HS-5 (cell line): ENCODE data around the gene OSTN.
"Not testable (repeated sequence)": the region's sequence is repeated elsewhere in the genome, so short reads cannot be mapped to it uniquely, and the experiment has no call there.

Experiments used
- DNase-seq: peaks from one replicate; pipeline ENCODE4 v3.0.0-alpha.2; 2012; ENCODE audit warnings: low read depth

Gene OSTN

DNA sequence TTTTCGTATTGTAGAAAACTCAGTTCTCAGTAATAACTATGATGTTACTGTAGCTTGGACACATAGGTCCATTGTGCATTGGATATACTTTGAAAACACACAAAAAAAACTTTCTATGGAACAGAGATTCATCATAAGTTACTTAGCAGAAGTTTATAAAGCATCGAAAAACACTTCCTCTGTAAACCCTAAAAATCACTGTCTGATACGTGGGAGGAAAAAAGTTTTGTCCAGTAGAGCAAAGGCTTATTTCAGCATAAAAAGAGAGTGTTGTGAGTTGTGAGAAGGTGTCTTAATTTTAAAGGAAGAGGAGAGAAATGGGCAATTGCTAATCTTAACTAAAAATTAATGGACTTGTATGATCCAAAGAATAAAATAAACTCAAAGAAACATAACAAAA lies 64.8 kb downstream of the OSTN start:
- no peak for DNase-seq

DNA sequence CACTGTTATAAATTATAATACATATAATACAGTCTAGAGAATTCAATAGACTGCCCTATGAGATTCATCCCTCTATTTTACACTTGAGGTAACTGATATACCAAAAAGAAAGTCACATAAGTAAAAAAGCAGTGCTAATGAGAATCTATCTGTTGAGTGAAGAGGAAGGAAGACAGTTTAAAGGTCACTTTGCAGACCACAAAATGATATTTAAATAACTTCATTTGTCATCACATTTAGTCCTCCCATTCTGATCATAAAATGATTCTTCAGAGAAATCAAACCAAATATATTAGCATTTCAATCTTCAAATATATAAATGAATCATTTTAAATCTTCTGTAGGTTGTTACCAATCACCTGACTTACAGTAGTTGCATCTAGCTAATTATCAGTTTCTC lies 69.7 kb downstream of the OSTN start:
- DNase-seq: no peak

DNA sequence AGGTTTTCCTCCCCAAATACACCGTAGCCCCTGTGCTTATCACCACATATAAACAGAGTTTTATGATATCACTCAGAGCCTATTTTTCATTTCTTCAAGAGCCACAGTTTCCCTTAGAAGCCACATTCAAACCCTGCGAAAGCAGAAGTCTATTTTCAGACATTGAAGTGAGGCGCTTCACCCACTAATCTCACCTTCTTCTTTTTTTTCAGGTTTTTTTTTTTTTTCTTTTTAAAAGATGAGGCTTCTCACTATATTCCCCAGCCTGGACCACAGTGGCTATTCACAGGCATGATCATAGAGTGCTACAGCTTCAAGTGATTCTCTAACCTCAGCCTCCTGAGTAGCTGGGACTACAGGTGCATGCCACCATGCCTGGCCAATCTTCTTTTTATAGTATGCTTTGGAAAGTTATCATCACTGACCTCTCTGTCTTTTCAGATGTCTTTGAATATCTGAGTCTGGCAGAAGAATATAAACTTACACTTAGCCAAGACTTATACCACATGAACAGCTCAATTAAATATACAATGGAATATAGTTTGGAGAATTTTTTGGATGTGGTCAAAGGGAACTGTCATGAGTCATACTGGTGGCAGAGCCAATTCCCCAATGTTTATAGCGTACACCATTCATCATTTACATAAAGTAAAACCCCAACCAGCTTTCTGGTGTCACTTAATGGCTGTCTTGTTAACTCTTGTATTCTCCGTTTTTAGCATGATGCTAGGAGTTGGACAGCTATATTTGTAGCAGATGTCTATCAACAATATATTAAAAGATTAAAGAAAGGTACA lies 70.4 kb downstream of the OSTN start:
- no peak for DNase-seq

DNA sequence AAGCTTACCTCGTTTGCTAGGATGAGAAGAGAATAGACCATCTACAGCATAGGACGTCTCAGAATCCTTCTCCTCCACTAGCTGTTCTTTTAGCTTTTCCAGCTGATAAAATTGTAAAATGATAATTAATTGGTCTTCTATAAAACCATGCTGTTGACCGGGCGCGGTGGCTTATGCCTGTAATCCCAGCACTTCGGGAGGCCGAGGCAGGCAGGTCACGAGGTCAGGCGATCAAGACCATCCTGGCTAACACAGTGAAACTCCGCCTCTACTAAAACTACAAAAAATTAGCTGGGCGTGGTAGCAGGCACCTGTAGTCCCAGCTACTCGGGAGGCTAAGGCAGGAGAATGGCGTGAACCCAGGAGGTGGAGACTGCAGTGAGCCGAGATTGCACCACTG lies 76.2 kb downstream of the OSTN start:
- not testable (repeated sequence) for DNase-seq

DNA sequence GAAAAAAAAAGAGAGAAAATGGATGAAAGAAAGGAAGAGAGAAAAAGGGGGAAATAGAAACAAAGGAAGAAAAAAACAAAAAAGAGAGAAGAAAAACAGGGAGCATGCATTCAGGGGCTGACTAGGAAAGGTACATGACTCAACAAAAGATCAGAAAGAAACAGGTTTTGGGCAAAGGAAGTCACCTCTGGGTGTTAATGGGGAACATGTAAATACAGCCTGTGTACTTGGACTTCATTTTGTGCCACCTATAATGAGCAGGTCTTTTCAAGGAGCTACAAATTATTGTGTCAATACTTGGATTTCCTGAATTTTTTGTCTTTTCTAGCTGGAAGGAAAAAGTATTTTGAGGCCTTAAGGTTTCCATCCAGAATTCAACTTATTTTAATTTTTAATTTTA lies 76.7 kb downstream of the OSTN start:
- DNase-seq: no peak

DNA sequence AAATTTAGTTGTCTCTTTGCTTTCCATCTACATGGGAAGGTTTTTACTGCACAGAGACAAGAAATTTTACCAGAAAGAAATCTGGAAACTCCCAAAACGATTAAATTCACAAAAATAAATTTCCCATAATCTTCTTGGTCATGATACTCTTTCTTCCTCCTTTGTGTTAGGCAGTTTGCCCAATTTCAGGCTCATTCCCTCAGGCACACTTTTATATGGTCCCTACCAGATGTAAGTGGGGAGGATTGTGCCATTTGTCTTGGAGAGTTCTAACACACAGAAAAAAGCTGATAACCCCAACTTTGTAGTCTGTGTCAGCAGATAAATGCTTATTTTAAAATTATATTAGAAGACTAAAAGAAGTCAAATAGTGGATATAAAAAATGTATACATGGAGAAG lies 81.1 kb downstream of the OSTN start:
- DNase-seq: no peak

DNA sequence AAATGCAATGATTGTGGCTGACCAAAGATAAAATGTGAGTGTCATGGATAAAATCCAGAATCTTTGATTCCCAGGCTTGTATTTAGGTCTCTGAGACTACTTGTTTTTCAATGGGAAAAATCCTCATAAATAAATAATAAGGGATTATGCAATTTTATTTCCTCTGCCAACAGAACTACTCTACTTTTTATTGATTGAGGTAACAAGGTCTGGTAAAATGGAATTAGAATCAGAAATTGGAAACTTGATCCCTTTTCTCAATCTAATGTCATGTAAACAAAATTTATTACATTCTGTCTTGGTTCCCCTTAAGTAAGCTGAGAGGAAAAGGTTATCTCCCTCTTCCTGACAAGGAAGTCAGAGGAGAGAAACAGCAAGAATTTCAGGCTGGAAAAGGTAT lies 81.8 kb downstream of the OSTN start:
- no peak for DNase-seq

DNA sequence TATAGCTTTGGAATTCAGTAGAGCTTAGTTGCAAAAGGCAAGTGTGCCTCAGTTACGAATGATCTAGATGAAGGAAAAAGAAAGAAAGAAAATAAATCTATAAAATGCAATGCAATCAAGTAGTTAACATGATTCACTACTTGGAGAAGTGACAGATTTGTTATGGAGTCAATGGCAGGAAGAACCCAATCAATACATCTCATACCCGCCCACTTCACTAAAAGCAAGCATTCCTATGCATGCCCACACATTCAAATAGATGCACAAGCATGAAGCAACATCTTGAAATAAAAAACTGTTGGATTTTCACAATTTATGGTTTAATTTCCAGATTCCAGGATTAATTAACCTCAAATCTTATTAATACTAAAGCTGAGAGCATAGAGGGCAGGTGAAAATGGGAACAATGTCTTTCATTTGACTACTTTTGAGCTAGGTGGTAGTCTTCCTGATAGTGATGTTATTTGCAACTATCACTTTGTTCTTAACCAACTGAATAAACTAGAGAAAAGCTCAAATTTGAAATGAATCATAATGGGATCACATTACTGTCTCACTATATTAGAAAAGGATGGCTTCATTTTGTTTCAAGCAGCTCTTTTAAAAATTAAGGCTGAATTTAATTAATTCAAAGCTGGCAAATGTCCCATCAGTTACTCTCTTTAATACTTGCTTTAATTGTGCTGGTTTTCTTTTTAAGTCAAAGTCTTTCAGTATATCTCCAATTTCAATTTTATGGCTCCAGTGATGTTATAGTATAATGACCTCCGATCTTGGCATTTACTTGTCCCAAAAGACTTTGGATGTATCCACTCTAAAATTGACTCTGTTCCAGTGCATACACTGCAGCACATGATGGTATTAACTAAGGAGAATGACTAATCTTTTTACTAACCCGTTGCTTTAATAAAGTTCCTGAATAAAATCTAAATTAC lies 83.5 kb downstream of the OSTN start:
- DNase-seq: no peak

DNA sequence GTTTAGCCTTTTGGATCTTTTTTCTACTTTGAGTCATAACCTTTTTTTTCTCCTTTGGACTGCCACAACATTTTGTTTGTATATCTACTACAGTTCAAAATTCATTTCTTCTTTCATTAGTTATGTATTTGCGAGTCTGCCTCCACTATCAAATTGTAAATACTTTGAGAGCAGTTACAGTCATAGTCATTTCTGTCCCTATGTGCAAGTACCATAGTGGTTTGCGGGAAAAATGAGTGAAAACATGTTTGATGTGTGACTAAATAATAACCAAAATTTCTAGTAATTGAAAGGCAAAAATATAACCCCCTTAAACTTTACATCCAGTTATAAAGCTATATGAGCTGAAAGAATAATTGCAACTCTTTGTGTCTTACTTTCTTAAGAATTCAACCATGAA lies 84.4 kb downstream of the OSTN start:
- DNase-seq: no peak

DNA sequence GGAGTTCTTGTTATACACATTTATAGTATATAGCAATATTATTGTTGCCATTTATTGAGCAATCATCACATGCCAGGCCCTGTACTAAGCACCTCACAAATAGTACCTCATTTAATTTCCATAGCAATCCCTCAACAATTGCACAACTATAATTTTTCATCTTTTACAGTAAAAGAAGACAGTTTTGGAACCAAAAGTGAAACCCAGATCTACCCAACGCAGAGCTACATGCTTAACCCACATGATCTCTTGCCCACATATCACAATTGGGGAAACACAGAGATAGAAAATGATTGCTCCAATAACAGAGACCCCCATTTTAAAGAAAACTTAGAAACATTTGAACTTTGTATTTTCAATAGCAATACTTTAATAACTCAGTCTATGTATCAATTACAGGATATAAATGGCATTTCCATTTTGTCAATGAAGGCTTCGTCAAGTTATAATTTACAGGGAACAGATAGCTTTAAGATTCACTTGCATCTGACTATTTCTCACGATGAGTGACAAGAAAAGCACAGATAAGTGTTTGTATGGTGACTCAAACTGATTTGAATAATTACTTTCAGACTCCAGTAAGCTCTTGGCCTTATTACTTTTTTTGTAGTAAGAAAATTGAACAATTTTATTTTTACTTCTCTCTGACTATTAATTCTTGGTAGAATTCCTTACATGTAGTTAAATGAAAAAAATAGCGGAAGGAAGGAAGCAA lies 91.4 kb downstream of the OSTN start:
- no peak for DNase-seq

DNA sequence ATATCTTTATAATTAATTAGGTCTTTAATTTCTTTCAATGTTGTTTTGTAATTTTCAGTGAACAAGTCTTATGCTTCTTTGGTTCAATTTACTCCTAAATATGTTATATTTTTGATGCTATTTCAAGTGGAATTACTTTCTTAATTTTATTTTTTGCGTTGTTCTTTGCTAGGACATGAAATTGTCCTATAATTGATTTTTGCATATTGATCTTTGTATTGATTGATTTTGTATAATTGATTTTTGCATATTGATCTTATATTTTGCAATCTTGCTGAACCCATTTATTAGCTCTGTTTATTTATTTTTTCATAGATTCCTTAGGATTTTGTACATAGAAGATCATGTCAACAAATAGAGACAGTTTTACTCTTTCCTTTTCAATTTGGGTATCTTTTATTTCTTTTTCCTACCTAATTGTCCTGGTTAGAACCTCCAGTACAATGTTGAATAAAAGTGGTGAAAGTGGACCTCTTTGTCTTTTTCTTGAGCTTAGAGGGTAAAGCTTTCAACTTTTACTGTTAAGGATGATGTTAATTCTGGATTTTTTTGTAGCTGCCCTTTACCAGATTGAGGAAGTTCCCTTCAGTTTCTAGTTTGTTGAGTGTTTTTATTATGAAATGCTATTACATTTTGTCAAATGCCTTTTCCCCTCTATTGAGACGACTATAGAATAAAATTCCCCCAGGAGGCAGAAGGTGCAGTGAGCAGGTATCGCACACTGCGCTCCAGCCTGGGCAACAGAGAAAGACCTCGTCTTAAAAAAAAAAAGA lies 93.4 kb downstream of the OSTN start:
- no peak for DNase-seq

DNA sequence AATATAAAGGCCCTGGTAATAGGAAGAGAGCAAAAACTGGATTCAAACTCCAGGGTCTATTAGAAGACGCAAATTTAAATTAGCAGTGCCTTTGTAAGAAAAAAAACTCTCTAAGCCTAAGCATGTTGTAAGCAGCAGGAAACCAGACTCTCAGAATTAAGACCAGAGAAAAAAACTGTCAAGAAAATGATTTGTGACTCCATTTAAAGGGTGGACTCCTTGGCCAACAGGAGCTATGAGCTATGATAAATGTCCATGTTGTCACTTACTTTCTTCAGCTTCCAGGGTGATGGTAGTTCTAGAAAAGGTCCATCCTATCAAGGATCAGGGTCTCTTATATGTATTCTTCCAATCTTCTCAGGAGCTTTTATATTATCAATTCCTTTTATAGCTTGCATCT lies 95.2 kb downstream of the OSTN start:
- no peak for DNase-seq

DNA sequence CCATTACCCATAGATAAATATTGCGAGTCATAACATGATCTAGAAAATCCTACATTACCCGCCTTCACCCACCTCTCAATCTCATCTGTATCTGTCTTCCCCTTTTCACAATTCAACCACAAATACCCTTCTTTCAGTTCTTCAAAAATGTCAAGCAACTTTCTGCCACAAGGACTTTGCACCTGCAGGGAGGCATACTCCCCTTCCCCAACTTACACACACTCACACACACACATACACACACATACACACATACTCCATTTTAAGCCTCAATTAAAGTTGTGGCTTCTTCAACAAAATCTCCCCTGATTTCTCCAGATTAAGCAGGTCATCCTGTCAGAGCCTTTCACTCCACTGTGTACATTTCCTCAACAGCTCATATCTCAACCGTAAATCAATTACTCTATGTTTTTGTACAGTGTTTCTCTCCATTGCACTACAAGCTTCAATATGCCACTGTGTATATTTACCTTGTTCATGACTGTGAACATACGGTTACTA lies 97.0 kb downstream of the OSTN start:
- no peak for DNase-seq

DNA sequence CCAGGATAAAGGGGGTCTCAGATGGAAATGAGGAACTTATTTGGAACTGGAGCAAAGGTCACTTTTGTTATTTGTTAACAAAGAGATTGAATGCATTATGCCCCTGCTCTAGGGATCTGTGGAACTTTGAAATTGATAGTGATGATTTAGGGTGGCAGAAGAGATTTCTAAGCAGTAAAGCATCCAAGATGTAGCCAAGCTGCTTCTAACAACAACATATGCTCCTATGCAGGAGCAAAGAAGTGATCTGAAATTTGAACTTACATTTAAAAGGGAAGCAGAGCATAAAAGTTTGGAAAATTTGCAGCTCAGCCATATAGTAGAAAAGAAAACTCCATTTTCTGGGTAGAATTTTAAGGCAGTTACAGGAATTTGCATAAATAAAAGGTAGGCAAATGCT lies 99.8 kb downstream of the OSTN start:
- DNase-seq: no peak

DNA sequence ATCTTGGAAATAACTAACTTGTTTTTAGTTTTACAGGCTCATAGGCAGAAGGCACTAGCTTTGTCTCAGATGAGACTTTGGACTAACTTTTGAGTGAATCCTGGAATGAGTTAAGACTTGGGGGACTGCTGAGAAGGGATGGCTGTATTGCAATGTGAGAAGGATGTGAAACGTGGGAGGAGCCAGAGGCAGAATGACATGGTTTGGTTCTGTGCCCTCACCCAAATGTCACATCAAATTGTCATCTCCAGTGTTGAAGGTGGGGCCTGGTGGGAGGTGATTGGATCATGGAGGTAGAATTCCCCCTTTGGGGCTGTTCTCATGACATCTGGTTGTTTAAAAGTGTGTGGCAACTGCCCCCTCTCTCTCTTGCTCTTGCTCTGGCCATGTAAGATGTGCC lies 101.4 kb downstream of the OSTN start:
- no peak for DNase-seq

DNA sequence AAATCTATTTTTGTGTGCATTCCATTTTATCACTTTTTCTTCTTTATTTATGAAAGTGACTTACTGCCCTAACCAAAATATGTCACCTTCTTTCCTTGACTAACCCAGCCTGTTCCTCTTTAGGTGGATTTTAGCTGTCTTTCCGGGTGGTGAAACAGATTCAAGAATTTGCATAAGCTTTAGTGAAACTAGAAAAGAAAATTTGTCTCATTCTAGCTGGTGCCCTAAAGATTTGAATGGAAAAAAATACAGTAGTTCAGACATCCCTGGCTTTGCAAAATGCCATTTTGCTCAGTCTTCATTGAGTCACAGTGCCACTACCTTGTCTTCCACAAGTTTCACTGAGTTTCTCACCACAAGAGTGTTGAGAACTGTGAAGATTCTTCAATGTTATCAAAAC lies 102.0 kb downstream of the OSTN start:
- DNase-seq: no peak

DNA sequence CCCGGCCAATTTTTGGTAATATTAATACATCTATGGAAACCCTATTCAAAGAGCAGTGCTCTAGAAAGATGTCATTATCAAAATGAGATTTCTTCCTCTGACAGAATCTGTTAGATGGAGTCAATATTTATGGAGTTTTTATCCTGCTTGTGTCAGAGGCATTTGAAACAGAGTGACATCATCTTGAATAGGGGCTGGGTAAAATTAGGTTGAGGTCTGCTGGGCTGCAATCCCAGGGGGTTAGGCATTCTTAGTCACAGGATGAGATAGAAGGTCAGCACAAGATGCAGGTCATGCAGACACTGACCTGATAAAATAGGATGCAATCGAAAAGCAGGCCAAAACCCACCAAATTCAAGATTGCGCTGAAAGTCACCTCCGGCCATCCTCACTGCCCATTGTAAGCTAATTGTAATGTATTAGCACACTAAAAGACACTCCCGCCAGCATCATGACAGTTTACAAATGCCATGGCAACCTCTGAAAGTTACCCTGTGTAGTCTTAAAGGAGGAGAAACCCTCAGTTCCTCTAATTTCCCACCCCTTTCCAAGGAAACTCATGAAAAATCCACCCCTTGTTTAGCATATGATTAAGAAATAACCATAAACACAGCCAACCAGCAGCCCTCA lies 102.9 kb downstream of the OSTN start:
- DNase-seq: no peak

DNA sequence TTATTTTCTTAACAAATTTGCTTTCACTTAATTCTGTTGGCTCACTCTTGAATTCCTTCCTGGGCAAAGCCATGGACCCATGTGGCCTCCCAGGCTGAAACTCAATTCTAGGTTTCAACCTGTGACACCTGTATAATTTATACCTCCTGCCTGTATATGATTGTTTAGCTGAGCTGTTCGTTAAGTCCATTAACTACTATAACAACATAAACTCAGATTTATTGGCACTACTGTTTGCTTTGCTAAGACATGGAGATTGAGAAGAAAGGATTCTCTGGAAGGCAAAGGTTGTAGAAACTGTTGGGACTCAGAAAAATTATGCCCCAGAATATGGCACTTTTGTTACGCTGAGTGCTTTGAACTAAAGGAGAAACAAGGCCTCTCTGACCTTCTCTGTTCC lies 103.4 kb downstream of the OSTN start:
- DNase-seq: no peak

DNA sequence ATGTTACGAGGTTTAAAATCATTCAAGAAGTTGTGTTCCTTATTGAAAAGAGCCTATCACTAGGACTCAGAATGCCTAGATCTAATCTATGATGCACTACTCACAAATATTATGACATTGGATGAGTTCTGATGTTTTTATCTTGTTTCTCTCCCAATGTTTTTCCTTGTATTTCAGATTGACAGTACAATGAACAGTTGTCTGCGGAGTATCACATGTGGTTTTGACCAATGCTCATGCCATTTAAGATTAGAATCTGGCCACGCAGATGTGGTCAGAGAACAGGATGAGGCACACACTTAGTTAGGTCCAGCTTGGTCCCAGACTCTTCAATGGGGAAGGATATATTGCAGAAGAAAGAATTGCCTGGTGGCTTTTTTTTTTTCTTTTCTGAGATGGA lies 104.6 kb downstream of the OSTN start:
- no peak for DNase-seq

DNA sequence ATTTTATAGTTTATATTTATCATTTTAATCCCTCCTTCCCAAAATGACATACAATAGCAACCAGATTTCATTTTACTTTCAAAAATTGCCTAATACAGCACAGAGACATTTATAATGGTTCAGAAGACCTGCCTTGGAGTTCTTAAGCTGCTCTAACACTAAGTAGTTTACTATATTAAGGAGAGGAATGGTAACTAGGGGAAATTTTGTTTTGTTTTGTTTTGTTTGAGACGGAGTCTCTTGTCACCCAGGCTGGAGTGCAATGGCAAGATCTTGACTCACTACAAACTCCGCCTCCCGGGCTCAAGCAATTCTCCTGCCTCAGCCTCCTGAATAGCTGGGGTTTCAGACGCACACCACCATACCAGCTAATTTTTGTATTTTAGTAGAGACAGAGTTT lies 107.4 kb downstream of the OSTN start:
- DNase-seq: no peak

DNA sequence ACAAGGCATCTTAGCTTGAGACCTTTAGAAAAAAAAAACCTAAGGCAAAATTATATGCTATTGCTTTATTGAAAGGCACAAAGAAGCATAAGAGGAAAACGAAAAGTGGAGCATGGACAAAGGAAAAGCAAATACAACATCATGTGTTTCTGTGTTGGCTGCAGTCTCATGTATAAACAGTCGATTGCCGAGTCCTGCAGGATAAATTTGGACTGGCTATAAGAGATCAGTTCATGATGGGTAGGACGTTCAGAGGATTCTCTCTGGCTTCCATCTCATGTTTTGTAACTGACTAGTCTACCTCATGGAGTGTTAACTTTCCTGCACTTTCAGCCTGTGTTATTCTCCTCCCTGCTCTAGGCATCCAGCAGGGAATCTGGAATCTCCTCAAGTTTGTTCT lies 108.3 kb downstream of the OSTN start:
- no peak for DNase-seq
